PC-9 (cell line): ENCODE data around the gene ABLIM2.

ENCODE experiments used
- EZH2 ChIP-seq: fragments of 200-600 bp; sonication (generic); IDR thresholded peaks from 2 replicates; pipeline ENCODE4 v1.8.0; 2017; ENCODE audit warnings: antibody characterized with exemption, low read depth
- TF ChIP-seq, protein P1 (sequence below): fragments of 200-600 bp; sonication (generic); conservative IDR thresholded peaks from 2 replicates; pipeline ENCODE4 v1.6.1; 2017; ENCODE audit warnings: mixed run types, antibody characterized with exemption, mild to moderate bottlenecking, moderate library complexity

DNA sequence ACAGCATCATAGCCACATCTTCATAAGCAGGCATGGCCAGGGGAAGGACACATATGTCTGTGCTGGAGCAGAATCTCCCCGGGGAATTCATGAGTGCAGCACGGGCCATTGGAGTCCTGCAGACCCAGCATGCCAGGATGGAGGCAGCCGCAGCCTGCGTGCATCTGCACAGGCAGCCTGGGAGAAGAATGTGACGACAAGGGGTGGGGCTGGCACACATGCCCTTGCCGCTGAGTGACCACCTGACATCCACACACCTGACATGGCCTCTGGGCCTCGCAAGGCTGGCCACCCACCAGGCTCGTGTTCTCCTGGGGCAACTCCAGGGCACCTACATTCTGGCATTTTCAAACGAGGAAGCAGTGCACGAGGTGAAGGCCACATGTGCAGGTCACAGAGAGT is 152.8 kb downstream of the ABLIM2 start:
- TF ChIP-seq, protein P1, sequence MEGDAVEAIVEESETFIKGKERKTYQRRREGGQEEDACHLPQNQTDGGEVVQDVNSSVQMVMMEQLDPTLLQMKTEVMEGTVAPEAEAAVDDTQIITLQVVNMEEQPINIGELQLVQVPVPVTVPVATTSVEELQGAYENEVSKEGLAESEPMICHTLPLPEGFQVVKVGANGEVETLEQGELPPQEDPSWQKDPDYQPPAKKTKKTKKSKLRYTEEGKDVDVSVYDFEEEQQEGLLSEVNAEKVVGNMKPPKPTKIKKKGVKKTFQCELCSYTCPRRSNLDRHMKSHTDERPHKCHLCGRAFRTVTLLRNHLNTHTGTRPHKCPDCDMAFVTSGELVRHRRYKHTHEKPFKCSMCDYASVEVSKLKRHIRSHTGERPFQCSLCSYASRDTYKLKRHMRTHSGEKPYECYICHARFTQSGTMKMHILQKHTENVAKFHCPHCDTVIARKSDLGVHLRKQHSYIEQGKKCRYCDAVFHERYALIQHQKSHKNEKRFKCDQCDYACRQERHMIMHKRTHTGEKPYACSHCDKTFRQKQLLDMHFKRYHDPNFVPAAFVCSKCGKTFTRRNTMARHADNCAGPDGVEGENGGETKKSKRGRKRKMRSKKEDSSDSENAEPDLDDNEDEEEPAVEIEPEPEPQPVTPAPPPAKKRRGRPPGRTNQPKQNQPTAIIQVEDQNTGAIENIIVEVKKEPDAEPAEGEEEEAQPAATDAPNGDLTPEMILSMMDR, result no peak
- no peak for TF ChIP-seq EZH2
